Caco-2 (cell line): Measurements from ENCODE around the gene STK10. TPM values are rescaled to one million over a fixed set of nuclear protein-coding genes. Genes with fewer than 3 reads are reported as not detected.

ENCODE experiments used
- BruUV-seq: library from RNA; stranded (reverse); fragments of 400-500 nt; replicated peaks from 2 replicates; lab custom pipeline; 2021; lab: Mats Ljungman, UMichigan
- CTCF ChIA-PET: fragments of 300-600 bp; sonication (Branson Sonifier 250); formaldehyde crosslinking; loops from one replicate; lab custom pipeline; 2022; ENCODE audit warnings: antibody characterized with exemption; lab: Charles Lee
- POLR2A ChIA-PET: fragments of 300-600 bp; sonication (Branson Sonifier 250); formaldehyde crosslinking; loops from one replicate; lab custom pipeline; 2022; ENCODE audit warnings: antibody characterized with exemption; lab: Charles Lee
- DNase-seq, 2 experiments: peaks; one replicate each; pipeline versions ENCODE4 v3.0.0 to v3.0.0-alpha.2; 2020 to 2022
- H3K27me3 ChIP-seq: replicated peaks from 2 replicates; pipeline ENCODE4 v1.6.0; 2011; ENCODE audit warnings: low read length; ENCODE audit not compliant: control insufficient read depth, insufficient read depth
- H3K36me3 ChIP-seq: 2 replicates; pipeline ENCODE4 v1.5.1; 2011; ENCODE audit warnings: low read length; ENCODE audit not compliant: control insufficient read depth, insufficient read depth
- H3K4me1 ChIP-seq: fragments of 250-450 bp; sonication (Bioruptor Pico); 2 replicates; pipeline ENCODE4 v1.5.1; 2020; ENCODE audit warnings: mild to moderate bottlenecking
- H3K4me3 ChIP-seq: 2 replicates; pipeline ENCODE4 v1.5.1; 2011; ENCODE audit warnings: low read depth, mild to moderate bottlenecking, control low read depth, low read length
- H3K9me3 ChIP-seq: fragments of 250-450 bp; sonication (Bioruptor Pico); 2 replicates; pipeline ENCODE4 v1.5.1; 2020; ENCODE audit warnings: mild to moderate bottlenecking, moderate library complexity
- H3K27ac Mint-ChIP-seq: one replicate; pipeline ENCODE4 v1.8.0; 2022; ENCODE audit warnings: mixed read lengths; ENCODE audit not compliant: unreplicated experiment
- H3K27me3 Mint-ChIP-seq: one replicate; pipeline ENCODE4 v1.8.0; 2022; ENCODE audit warnings: mixed read lengths; ENCODE audit not compliant: insufficient read depth, unreplicated experiment
- H3K36me3 Mint-ChIP-seq: one replicate; pipeline ENCODE4 v1.8.0; 2022; ENCODE audit warnings: mild to moderate bottlenecking, mixed read lengths; ENCODE audit not compliant: insufficient read depth, unreplicated experiment
- H3K4me1 Mint-ChIP-seq: one replicate; pipeline ENCODE4 v1.8.0; 2022; ENCODE audit warnings: low read depth, mixed read lengths; ENCODE audit not compliant: unreplicated experiment
- H3K4me3 Mint-ChIP-seq: one replicate; pipeline ENCODE4 v1.8.0; 2022; ENCODE audit warnings: mild to moderate bottlenecking, moderate library complexity, mixed read lengths; ENCODE audit not compliant: unreplicated experiment
- H3K9me3 Mint-ChIP-seq: one replicate; pipeline ENCODE4 v1.8.0; 2022; ENCODE audit warnings: mixed read lengths; ENCODE audit not compliant: unreplicated experiment
- intact Hi-C: fragments of 100-400 bp; cut with micrococcal nuclease; formaldehyde crosslinking; loops from one replicate; pipeline ENCODE4 v1.10.0; 2022; ENCODE audit not compliant: unreplicated experiment
- total RNA-seq: library from RNA; stranded (reverse); gene quantifications from 2 replicates; pipeline ENCODE4 v1.2.3, GENCODE V29; 2022
- TF ChIP-seq, protein P1 (sequence below), 2 experiments: fragments of 200-600 bp in 1 of 2; IDR thresholded peaks; 1 replicate in 1 of 2; 2 replicates in 1 of 2; pipeline versions ENCODE4 v1.5.1 to v1.8.0; 2011 to 2022; ENCODE audit warnings: antibody characterized with exemption in 1 of 2, control low read depth in 1 of 2, inconsistent platforms in 1 of 2, low read depth in 1 of 2, low read length in 1 of 2, mild to moderate bottlenecking in 1 of 2, moderate library complexity in 1 of 2; ENCODE audit not compliant: insufficient read depth in 1 of 2, severe bottlenecking in 1 of 2, unreplicated experiment in 1 of 2

The STK10 gene
- total RNA-seq, 1 experiment from 2014 or later, result 10.3 TPM

DNA sequence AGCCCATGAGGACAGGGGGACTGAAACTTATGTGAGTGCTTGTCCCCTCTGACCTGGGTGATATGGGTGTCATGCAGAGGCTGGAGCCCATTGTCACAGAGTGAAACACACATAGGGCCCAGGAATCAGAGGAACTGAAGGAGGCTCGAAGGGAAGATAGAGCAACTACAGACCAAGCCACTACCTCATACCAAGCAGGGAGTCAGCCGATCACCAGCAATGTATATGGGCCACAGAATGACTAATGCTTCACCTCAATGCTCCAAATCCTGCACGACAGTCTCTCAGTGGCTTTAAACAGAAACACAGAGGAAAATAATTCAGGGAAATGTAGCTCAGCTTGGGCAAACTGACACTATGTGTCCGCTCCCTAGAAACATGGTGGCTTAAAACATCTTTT, 172.7 kb downstream of the STK10 start:
- Mint-ChIP-seq H3K27ac (no peak overlapping the region), H3K4me1 (peaks cover 2% of the 10 kb centered on the region), H3K9me3 (no peaks in the 10 kb centered on the region), H3K36me3 (no peaks in the 10 kb centered on the region), H3K27me3 (no peaks in the 10 kb centered on the region), H3K4me3 (no peak overlapping the region)
- POLR2A ChIA-PET, result no interaction called here
- CTCF ChIA-PET, result no interaction called here
- no TSS peak for BruUV-seq
- TF ChIP-seq, protein P1, sequence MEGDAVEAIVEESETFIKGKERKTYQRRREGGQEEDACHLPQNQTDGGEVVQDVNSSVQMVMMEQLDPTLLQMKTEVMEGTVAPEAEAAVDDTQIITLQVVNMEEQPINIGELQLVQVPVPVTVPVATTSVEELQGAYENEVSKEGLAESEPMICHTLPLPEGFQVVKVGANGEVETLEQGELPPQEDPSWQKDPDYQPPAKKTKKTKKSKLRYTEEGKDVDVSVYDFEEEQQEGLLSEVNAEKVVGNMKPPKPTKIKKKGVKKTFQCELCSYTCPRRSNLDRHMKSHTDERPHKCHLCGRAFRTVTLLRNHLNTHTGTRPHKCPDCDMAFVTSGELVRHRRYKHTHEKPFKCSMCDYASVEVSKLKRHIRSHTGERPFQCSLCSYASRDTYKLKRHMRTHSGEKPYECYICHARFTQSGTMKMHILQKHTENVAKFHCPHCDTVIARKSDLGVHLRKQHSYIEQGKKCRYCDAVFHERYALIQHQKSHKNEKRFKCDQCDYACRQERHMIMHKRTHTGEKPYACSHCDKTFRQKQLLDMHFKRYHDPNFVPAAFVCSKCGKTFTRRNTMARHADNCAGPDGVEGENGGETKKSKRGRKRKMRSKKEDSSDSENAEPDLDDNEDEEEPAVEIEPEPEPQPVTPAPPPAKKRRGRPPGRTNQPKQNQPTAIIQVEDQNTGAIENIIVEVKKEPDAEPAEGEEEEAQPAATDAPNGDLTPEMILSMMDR (IDR thresholded peaks at IDR 0.05; ENCODE audit: insufficient read depth in 1 of 2, low read depth in 1 of 2, low read length in 1 of 2, severe bottlenecking in 1 of 2, unreplicated experiment in 1 of 2), result no peak
- intact Hi-C loops, result no loop called here
- H3K4me1 ChIP-seq, result no peaks in the 10 kb centered on the region
- no peaks in the 10 kb centered on the region for H3K36me3 ChIP-seq
- DNase-seq, result no peak
- H3K27me3 ChIP-seq, result no peaks in the 10 kb centered on the region
- H3K9me3 ChIP-seq, result no peaks in the 10 kb centered on the region
- H3K4me3 ChIP-seq, result no peak overlapping the region

DNA sequence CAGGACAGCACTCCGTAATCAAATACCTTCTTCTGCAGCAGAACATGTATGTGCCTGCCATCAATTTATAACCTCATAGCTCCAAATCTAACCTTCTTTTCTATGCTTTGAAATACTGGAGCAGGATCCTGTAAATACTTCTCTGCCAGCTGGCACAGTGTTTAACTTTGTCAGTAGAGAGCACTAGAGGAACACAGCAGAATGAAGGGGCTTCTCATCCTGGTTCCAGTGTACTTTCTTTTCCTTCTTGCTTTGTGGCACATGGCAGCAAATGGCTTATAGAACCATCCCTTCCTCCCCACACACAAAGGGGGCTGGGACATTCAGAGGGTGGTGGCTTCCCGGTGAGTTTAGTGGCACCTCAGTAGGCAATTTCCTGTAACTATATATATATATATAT, 177.7 kb downstream of the STK10 start:
- H3K9me3 ChIP-seq, result no peaks in the 10 kb centered on the region
- ChIA-PET POLR2A (no interaction called here), CTCF (interaction anchor here (0.9 kb wide), 1 partner anchor 49 kb away, joined by 3 read pairs; no protein-coding TSS in a partner anchor)
- peaks cover 18% of the 10 kb centered on the region for H3K4me1 Mint-ChIP-seq
- no peak for DNase-seq
- BruUV-seq, result no TSS peak
- H3K36me3 ChIP-seq, result no peaks in the 10 kb centered on the region
- H3K27me3 Mint-ChIP-seq, result no peaks in the 10 kb centered on the region
- peaks cover 12% of the 10 kb centered on the region for H3K36me3 Mint-ChIP-seq
- H3K4me1 ChIP-seq, result peaks cover 20% of the 10 kb centered on the region; the same call in 1 of the 2 replicates
- H3K9me3 Mint-ChIP-seq, result no peaks in the 10 kb centered on the region
- no peak overlapping the region for H3K27ac Mint-ChIP-seq
- no peak overlapping the region for H3K4me3 Mint-ChIP-seq
- no peaks in the 10 kb centered on the region for H3K27me3 ChIP-seq
- intact Hi-C loops, result loop anchor here (1.0 kb wide), 1 partner anchor 30 kb away; no protein-coding TSS in a partner anchor
- TF ChIP-seq, protein P1 (IDR thresholded peaks at IDR 0.05; ENCODE audit: insufficient read depth in 1 of 2, low read depth in 1 of 2, low read length in 1 of 2, severe bottlenecking in 1 of 2, unreplicated experiment in 1 of 2), result no peak
- no peak overlapping the region for H3K4me3 ChIP-seq

DNA sequence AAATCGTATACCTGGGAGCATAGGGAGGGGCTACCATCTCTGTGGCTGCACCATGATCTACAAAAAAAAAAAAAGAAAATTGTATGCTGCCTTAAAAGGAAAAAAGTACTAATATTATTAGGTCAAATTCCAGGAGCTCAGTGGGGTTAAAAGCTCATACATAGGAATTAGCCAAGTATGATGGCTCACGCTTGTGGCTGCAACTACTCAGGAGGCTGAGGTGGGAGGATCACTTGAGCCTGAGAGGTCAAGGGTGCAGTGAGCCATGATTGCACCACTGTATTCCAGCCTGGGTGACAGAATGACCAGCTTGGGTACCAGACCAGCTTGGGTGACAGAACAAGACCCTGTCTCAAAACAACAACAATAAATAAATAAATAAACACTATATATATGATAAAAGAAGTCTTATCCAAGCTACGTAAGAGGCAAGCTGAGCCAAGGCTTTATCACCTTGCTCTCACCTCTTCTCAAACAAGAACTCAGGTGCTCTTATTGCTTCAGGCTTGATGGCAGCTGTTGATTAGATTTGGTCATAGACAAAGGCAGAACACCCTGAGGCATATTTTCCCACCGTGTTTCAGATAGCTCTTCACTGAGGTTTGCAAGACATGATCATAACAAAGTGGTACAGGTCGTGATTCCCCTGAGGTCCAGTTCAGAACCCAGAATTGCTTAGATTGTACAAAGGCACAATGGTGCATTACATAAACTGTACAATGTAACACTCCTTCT, 178.3 kb downstream of the STK10 start:
- ChIA-PET CTCF (interaction anchor here (0.6 to 0.9 kb wide), 3 partner anchors 29 to 94 kb away, joined by 3 to 5 read pairs (median 3); no protein-coding TSS in a partner anchor), POLR2A (no interaction called here)
- no peaks in the 10 kb centered on the region for H3K9me3 Mint-ChIP-seq
- intact Hi-C loops, result loop anchor here (1.0 to 5.0 kb wide), 2 partner anchors 31 to 47 kb away; no protein-coding TSS in a partner anchor
- no peak overlapping the region for H3K27ac Mint-ChIP-seq
- H3K36me3 Mint-ChIP-seq, result peaks cover 12% of the 10 kb centered on the region
- no TSS peak for BruUV-seq
- peaks cover 24% of the 10 kb centered on the region for H3K4me1 Mint-ChIP-seq
- no peak overlapping the region for H3K4me3 Mint-ChIP-seq
- Histone ChIP-seq H3K36me3 (no peaks in the 10 kb centered on the region), H3K9me3 (no peaks in the 10 kb centered on the region), H3K4me1 (peaks cover 20% of the 10 kb centered on the region; the same call in 1 of the 2 replicates), H3K27me3 (no peaks in the 10 kb centered on the region), H3K4me3 (no peak overlapping the region)
- no peak for DNase-seq
- no peaks in the 10 kb centered on the region for H3K27me3 Mint-ChIP-seq
- TF ChIP-seq, protein P1 (IDR thresholded peaks at IDR 0.05; ENCODE audit: insufficient read depth in 1 of 2, low read depth in 1 of 2, low read length in 1 of 2, severe bottlenecking in 1 of 2, unreplicated experiment in 1 of 2), result no peak
